RPMI7951 (cell line): Measurements from ENCODE around the gene UAP1. TPM values are rescaled to one million over a fixed set of nuclear protein-coding genes. Genes with fewer than 3 reads are reported as not detected.

Experiments used
- total RNA-seq: library from RNA; depleted of rRNA; stranded (reverse); fragments of >200 nt; shearing (Covaris generic); gene quantifications from 2 replicates; pipeline ENCODE4 v1.2.3, GENCODE V29; 2014; rRNA removed

Gene UAP1
- total RNA-seq, 1 experiment from 2014 or later, result 79.7 TPM

Other genes starting within 250 kb of the UAP1 start
- not detected in 2 replicates for gene SPATA46, start 184.9 kb upstream of the UAP1 start, total RNA-seq
- gene C1orf226, start 180.0 kb upstream of the UAP1 start, total RNA-seq, result 0.12 TPM in 1 of 2 replicates, not detected in the other
- 0.10 and 0.12 TPM in 2 replicates for gene SH2D1B, start 149.6 kb upstream of the UAP1 start, total RNA-seq
- 60.0 and 61.0 TPM in 2 replicates for gene UHMK1, start 63.9 kb upstream of the UAP1 start, total RNA-seq
- 47.2 and 58.2 TPM in 2 replicates for gene DDR2, start 70.7 kb downstream of the UAP1 start, total RNA-seq
- gene HSD17B7, start 229.0 kb downstream of the UAP1 start, total RNA-seq, result 13.3 and 14.4 TPM in 2 replicates